Activated CD8-positive, alpha-beta memory T cell treated with anti-CD3 and anti-CD28 coated beads, Interleukin-2, amount 10 ng/mL, durations not matched to agents 7 days and 5 days (primary cell): ENCODE results near the gene TAS1R3. TPM values are rescaled to one million over a fixed set of nuclear protein-coding genes. Genes with fewer than 3 reads are reported as not detected.

Experiments used
- ATAC-seq: fragments of 150-1000 bp; cut with Tn5 transposase; one replicate; pipeline ENCODE4 v1.10.0; 2021; ENCODE audit warnings: moderate library complexity
- CTCF ChIA-PET: fragments of 350-600 bp; sonication (Branson Sonifier 250); formaldehyde crosslinking; loops from one replicate; lab custom pipeline; 2021; ENCODE audit warnings: antibody characterized with exemption; lab: Charles Lee
- DNase-seq: peaks from one replicate; pipeline ENCODE4 v3.0.0-alpha.2; 2020
- H3K27ac Mint-ChIP-seq: one replicate; pipeline ENCODE4 v1.8.0; 2021; ENCODE audit warnings: mild to moderate bottlenecking, mixed read lengths
- H3K27me3 Mint-ChIP-seq: one replicate; pipeline ENCODE4 v1.8.0; 2021; ENCODE audit warnings: mixed read lengths
- H3K36me3 Mint-ChIP-seq: one replicate; pipeline ENCODE4 v1.8.0; 2021; ENCODE audit warnings: mild to moderate bottlenecking, mixed read lengths
- H3K4me1 Mint-ChIP-seq: one replicate; pipeline ENCODE4 v1.8.0; 2021; ENCODE audit warnings: mixed read lengths
- H3K4me3 Mint-ChIP-seq: one replicate; pipeline ENCODE4 v1.8.0; 2021; ENCODE audit warnings: mild to moderate bottlenecking, moderate library complexity, mixed read lengths
- H3K9me3 Mint-ChIP-seq: one replicate; pipeline ENCODE4 v1.8.0; 2022; ENCODE audit warnings: low read depth, mixed read lengths
- total RNA-seq, 2 experiments: library from RNA; stranded (reverse); gene quantifications; one replicate each; pipeline ENCODE4 v1.2.3, GENCODE V29; 2021

Gene TAS1R3
- total RNA-seq, 2 experiments from 2014 or later: 0.77 to 0.82 TPM

GRCh38 chr1:1327291-1327690, 3.8 kb upstream of the TAS1R3 start:
- Mint-ChIP-seq H3K9me3 (peaks cover 3% of the 10 kb centered on the region), H3K36me3 (peaks cover 2% of the 10 kb centered on the region), H3K4me1 (peaks cover 17% of the 10 kb centered on the region), H3K27me3 (no peaks in the 10 kb centered on the region), H3K27ac (no peak overlapping the region), H3K4me3 (no peak overlapping the region)
- ATAC-seq (no peak), DNase-seq (no peak)
- CTCF ChIA-PET: interaction anchor here (1.6 kb wide), 1 partner anchor 45 kb away, joined by 4 read pairs; no protein-coding TSS in a partner anchor

- Mint-ChIP-seq H3K4me1 (peaks cover 11% of the 10 kb centered on the region), H3K36me3 (peaks cover 2% of the 10 kb centered on the region), H3K27ac (no peak overlapping the region), H3K4me3 (no peak overlapping the region), H3K9me3 (peaks cover 3% of the 10 kb centered on the region), H3K27me3 (no peaks in the 10 kb centered on the region)
- DNase-seq: no peak
- ATAC-seq: no peak
- CTCF ChIA-PET: no interaction called here
These were observed 2.8 kb upstream of the TAS1R3 start for GRCh38 chr1:1328254-1328653.

- no peak overlapping the region for H3K4me3 Mint-ChIP-seq
- DNase-seq: no peak
- ATAC-seq: no peak
- H3K36me3 Mint-ChIP-seq: no peaks in the 10 kb centered on the region
- no peaks in the 10 kb centered on the region for H3K27me3 Mint-ChIP-seq
- peaks cover 3% of the 10 kb centered on the region for H3K9me3 Mint-ChIP-seq
- H3K27ac Mint-ChIP-seq: no peak overlapping the region
- H3K4me1 Mint-ChIP-seq: peaks cover 7% of the 10 kb centered on the region
- CTCF ChIA-PET: no interaction called here
These were observed 1.5 kb upstream of the TAS1R3 start for GRCh38 chr1:1329304-1330210.

- Mint-ChIP-seq H3K27me3 (no peaks in the 10 kb centered on the region), H3K9me3 (peaks cover 3% of the 10 kb centered on the region), H3K27ac (no peak overlapping the region), H3K4me1 (peaks cover 7% of the 10 kb centered on the region), H3K36me3 (no peaks in the 10 kb centered on the region), H3K4me3 (no peak overlapping the region)
- DNase-seq (no peak), ATAC-seq (no peak)
- CTCF ChIA-PET: no interaction called here
These were observed 563 bp upstream of the TAS1R3 start for GRCh38 chr1:1330366-1331067.

GRCh38 chr1:1332031-1332755, 1.1 kb downstream of the TAS1R3 start:
- ATAC-seq (no peak), DNase-seq (no peak)
- Mint-ChIP-seq H3K36me3 (no peaks in the 10 kb centered on the region), H3K9me3 (peaks cover 3% of the 10 kb centered on the region), H3K4me3 (no peak overlapping the region), H3K4me1 (no peaks in the 10 kb centered on the region), H3K27ac (no peak overlapping the region), H3K27me3 (no peaks in the 10 kb centered on the region)
- CTCF ChIA-PET: no interaction called here

GRCh38 chr1:1332774-1333480, 1.8 kb downstream of the TAS1R3 start:
- Mint-ChIP-seq H3K4me3 (no peak overlapping the region), H3K9me3 (peaks cover 3% of the 10 kb centered on the region), H3K36me3 (no peaks in the 10 kb centered on the region), H3K27me3 (no peaks in the 10 kb centered on the region), H3K4me1 (no peaks in the 10 kb centered on the region), H3K27ac (no peak overlapping the region)
- ATAC-seq (no peak), DNase-seq (no peak)
- CTCF ChIA-PET: no interaction called here

- no peak overlapping the region for H3K27ac Mint-ChIP-seq
- H3K36me3 Mint-ChIP-seq: no peaks in the 10 kb centered on the region
- peaks cover 3% of the 10 kb centered on the region for H3K9me3 Mint-ChIP-seq
- no peak overlapping the region for H3K4me3 Mint-ChIP-seq
- DNase-seq: no peak
- ATAC-seq: no peak
- CTCF ChIA-PET: no interaction called here
- no peaks in the 10 kb centered on the region for H3K27me3 Mint-ChIP-seq
- H3K4me1 Mint-ChIP-seq: no peaks in the 10 kb centered on the region
These were observed 2.6 kb downstream of the TAS1R3 start for GRCh38 chr1:1333551-1334241.

- Mint-ChIP-seq H3K27me3 (no peaks in the 10 kb centered on the region), H3K27ac (no peak overlapping the region), H3K4me1 (no peaks in the 10 kb centered on the region), H3K36me3 (no peaks in the 10 kb centered on the region), H3K4me3 (no peak overlapping the region), H3K9me3 (peaks cover 2% of the 10 kb centered on the region)
- ATAC-seq (no peak), DNase-seq (no peak)
- CTCF ChIA-PET: no interaction called here
These were observed 3.8 kb downstream of the TAS1R3 start for GRCh38 chr1:1334835-1335234.

- Mint-ChIP-seq H3K27me3 (no peaks in the 10 kb centered on the region), H3K36me3 (no peaks in the 10 kb centered on the region), H3K27ac (no peak overlapping the region), H3K4me1 (no peaks in the 10 kb centered on the region), H3K9me3 (no peaks in the 10 kb centered on the region), H3K4me3 (no peak overlapping the region)
- DNase-seq (no peak), ATAC-seq (no peak)
- CTCF ChIA-PET: no interaction called here
These were observed 4.2 kb downstream of the TAS1R3 start for GRCh38 chr1:1335283-1335682.

GRCh38 chr1:1335792-1336248, 4.7 kb downstream of the TAS1R3 start:
- CTCF ChIA-PET: no interaction called here
- H3K27ac Mint-ChIP-seq: no peak overlapping the region
- H3K4me1 Mint-ChIP-seq: no peaks in the 10 kb centered on the region
- H3K27me3 Mint-ChIP-seq: no peaks in the 10 kb centered on the region
- peaks cover under 1% of the 10 kb centered on the region for H3K9me3 Mint-ChIP-seq
- no peak overlapping the region for H3K4me3 Mint-ChIP-seq
- DNase-seq (no peak), ATAC-seq (no peak)
- H3K36me3 Mint-ChIP-seq: peaks cover 5% of the 10 kb centered on the region

GRCh38 chr1:1336446-1336845, 5.4 kb downstream of the TAS1R3 start:
- ATAC-seq (no peak), DNase-seq (no peak)
- CTCF ChIA-PET: no interaction called here
- H3K27me3 Mint-ChIP-seq: no peaks in the 10 kb centered on the region
- no peak overlapping the region for H3K4me3 Mint-ChIP-seq
- no peak overlapping the region for H3K27ac Mint-ChIP-seq
- H3K9me3 Mint-ChIP-seq: peaks cover 3% of the 10 kb centered on the region
- no peaks in the 10 kb centered on the region for H3K4me1 Mint-ChIP-seq
- peaks cover 11% of the 10 kb centered on the region for H3K36me3 Mint-ChIP-seq

- no peak for ATAC-seq
- CTCF ChIA-PET: no interaction called here
- H3K4me1 Mint-ChIP-seq: no peaks in the 10 kb centered on the region
These were observed 6.1 kb downstream of the TAS1R3 start for GRCh38 chr1:1336931-1337792.

More at GRCh38 chr1:1336931-1337792, 6.1 kb downstream of the TAS1R3 start:
- DNase-seq: no peak
- H3K27me3 Mint-ChIP-seq: no peaks in the 10 kb centered on the region
- peaks cover 3% of the 10 kb centered on the region for H3K9me3 Mint-ChIP-seq
- H3K4me3 Mint-ChIP-seq: no peak overlapping the region
- no peak overlapping the region for H3K27ac Mint-ChIP-seq
- H3K36me3 Mint-ChIP-seq: peaks cover 12% of the 10 kb centered on the region
